LNCAP (cell line): ENCODE results near the gene STX18.

ENCODE experiments used
- TF ChIP-seq, protein P1 (sequence below): fragments of 450-650 bp; IDR thresholded peaks from 2 replicates; pipeline ENCODE4 v1.5.1; 2017; ENCODE audit warnings: mild to moderate bottlenecking

Gene STX18

DNA sequence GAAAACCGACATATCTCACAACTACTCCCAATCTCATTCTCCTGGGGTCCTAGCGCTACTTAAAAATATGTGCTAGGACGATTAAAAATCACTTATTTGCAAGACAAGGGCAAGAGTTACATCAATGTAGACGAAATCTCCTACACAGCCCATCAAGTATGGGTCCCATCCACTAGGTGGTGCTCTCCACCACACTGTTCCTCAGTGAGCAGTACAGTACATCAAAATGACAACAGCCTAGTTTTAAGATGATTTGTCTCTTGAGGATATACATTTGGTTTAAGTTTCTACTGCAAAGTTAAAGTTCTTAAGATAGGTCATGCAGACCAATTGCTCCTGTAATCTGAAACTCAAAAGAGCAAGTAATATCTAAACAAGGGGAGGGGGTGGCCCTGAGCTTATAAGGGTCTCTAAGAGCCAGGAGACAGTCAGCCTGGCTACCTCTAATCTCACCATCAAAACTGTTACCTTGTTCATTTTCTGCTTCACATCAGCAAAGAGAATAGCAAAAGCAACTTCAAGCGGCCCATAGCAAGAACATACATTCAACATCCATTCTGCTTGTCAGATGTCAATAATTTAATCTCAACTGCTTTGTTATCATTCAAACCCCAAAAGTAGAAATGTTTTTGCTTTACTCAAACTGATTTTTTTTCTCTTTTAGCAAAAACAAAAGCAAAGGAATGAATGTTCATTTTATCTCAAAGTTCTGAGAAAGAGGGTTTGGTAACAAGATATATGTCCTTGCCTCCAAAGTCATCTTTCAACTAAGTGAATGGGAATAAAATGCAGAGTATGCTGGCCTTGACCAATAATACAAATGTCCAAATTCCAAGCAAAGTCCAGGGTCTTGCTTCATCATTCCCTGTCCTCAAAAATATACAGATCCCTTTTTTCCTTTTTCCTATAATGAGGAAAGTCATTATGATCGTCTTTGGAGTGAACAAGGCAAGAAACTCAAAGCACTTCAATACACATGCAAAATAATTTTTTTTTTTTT is 53.1 kb downstream of the STX18 start:
- TF ChIP-seq, protein P1, sequence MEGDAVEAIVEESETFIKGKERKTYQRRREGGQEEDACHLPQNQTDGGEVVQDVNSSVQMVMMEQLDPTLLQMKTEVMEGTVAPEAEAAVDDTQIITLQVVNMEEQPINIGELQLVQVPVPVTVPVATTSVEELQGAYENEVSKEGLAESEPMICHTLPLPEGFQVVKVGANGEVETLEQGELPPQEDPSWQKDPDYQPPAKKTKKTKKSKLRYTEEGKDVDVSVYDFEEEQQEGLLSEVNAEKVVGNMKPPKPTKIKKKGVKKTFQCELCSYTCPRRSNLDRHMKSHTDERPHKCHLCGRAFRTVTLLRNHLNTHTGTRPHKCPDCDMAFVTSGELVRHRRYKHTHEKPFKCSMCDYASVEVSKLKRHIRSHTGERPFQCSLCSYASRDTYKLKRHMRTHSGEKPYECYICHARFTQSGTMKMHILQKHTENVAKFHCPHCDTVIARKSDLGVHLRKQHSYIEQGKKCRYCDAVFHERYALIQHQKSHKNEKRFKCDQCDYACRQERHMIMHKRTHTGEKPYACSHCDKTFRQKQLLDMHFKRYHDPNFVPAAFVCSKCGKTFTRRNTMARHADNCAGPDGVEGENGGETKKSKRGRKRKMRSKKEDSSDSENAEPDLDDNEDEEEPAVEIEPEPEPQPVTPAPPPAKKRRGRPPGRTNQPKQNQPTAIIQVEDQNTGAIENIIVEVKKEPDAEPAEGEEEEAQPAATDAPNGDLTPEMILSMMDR: peak; percentile 90

DNA sequence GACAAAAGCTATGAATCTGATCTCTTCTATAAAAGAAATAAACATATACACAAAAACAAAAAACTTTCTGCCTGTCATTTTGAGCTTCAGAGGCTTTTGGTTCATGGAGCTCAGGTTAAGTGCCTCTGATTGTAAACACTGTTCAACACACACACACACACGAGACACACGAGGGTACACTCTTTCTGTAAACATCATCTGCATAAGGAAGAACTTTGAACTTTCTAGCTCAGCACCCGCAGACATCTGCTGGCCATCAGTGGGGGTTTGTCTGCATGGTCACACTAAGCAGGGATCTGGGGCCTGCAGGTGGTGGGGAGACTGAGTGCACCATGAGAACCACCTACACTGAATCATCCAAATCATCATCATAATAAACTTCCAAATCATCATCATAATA is 54.9 kb downstream of the STX18 start:
- TF ChIP-seq, protein P1: no peak

DNA sequence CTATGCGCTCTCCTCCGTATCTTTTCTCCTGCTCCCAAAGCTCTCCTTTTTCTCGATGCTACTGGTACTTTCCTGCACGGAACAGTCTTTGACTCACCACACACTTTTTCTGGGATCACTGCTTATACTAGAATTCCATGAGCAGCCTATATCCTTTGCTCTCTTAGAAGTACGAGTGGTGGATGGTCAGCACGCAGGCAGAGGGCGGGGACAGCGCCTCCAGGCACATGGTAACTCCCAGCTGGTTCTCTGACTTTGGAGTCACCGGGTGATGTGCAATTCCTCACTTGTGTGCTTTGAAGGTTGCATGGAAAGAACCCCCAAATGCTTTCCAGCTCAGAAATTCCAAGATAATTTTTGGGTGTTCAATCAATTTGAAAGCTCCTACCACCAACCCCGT is 56.0 kb downstream of the STX18 start:
- TF ChIP-seq, protein P1: no peak

DNA sequence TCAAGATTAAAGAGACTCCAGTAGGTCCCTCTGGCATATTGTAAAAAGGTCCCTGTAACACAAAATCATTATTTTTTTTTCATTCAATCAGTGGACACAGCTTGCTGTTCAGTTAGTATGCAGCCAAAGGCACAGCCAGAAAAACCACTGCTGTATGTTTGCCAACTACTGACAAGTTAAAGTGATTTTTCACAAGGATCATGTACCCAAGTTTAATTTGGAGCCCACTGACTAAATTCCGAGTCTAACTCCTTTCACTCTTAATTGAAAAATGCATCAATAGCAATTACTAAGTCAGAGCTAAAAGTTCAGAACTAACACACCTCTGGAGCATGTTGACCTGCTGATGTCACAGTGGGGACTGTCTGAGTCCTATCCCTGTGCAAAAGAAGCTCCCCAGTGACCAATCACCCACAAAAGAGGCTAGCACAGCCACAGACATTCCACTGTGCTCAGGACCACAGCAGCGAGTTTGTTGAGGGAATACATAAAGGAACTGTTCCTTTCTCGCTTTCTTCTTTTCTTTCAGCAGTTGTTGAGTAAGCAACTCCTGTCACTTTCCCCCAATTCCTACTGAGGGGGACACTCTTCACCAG is 60.4 kb downstream of the STX18 start:
- TF ChIP-seq, protein P1: no peak

DNA sequence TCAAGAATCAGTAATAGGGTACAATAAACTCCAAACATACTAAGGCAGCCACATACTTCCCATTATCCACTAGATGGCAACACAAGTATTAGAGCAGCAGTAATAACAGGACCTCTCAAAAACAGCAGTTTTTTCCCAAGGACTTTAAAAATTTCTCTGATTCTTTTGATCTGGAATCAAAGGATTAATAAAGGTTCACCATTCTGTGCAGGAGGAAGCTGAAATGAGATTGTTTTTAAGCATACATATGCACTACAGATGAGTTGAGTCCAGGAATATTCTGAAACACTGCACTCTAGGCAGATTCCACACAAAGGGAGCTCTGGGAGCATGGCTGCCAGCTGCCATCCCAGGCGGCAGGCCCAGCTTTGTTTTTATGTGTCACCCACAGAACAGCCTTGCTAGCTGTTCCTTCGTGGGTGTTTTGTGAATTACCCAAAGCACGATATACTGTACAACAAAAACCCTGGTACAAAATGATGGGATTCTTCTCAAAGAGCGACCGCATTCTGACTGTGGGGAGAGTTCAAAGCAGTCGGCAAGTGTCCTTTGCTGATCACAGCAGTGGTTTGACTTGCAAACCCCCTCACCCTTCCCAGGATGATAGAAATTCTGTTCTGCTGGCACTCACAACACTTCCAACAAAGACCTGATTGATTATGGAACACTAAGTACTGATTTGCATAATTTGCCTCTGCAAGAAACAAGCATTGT is 61.0 kb downstream of the STX18 start:
- TF ChIP-seq, protein P1: peak; percentile 67

DNA sequence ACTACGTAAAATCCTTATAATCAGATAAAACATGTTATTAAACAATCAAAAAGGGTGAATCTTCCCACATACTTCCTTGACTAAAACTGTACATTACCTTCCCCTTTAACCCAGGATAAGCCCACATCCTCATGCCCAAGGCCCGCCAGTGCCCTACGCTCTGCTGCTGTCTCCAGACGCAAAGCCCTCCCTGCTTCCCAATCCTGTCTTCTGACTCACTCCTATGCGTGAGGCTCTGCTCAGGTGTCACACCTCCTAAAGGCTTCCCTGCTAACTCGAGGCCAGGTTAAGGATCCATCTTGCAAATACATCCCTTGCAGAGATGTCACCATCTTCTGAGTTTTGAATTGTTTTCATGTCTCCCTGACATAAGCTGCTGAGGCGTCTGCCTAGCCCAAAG is 61.6 kb downstream of the STX18 start:
- TF ChIP-seq, protein P1: no peak

DNA sequence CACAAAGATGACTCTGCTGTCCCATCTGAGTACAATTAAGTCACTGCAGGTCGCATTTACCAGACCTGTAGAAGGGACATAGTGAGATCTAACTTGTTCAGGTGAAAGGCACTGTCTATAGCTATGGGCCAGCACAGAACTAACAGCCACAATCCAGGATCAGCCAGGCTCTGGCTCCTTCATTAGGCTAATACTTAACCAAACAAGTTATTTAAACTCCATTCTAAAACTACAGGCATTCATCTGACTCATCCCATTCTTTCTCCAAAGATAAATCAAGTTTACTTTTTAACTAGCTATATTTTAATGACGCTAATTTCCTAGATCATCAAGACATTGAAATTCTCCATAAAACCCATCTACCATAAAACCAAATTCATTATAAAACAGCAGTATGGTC is 62.5 kb downstream of the STX18 start:
- TF ChIP-seq, protein P1: no peak
